SH-SY5Y (cell line): ENCODE results near the gene RETREG2.

Source experiments
- GATA2 ChIP-seq: IDR thresholded peaks from 2 replicates; pipeline ENCODE4 v1.6.1; 2011; ENCODE audit warnings: mild to moderate bottlenecking, low read depth, low read length
- GATA3 ChIP-seq: IDR thresholded peaks from 2 replicates; pipeline ENCODE4 v1.6.1; 2011; ENCODE audit warnings: low read depth, mild to moderate bottlenecking, low read length, moderate library complexity

DNA sequence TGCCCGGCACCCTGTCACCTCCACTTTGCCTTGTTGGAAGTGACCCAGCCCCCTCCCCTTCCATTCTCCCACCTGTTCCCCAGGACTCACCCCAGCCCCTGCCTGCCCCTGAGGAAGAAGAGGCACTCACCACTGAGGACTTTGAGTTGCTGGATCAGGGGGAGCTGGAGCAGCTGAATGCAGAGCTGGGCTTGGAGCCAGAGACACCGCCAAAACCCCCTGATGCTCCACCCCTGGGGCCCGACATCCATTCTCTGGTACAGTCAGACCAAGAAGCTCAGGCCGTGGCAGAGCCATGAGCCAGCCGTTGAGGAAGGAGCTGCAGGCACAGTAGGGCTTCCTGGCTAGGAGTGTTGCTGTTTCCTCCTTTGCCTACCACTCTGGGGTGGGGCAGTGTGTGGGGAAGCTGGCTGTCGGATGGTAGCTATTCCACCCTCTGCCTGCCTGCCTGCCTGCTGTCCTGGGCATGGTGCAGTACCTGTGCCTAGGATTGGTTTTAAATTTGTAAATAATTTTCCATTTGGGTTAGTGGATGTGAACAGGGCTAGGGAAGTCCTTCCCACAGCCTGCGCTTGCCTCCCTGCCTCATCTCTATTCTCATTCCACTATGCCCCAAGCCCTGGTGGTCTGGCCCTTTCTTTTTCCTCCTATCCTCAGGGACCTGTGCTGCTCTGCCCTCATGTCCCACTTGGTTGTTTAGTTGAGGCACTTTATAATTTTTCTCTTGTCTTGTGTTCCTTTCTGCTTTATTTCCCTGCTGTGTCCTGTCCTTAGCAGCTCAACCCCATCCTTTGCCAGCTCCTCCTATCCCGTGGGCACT, 4.5 kb downstream of the RETREG2 start:
- TF ChIP-seq GATA3 (no peak), GATA2 (no peak)
